Measurements from ENCODE around the gene UPK3BL2.
"Not testable (repeated sequence)": the region's sequence is repeated elsewhere in the genome, so short reads cannot be mapped to it uniquely, and the experiment has no call there.

UPK3BL2 gene

GRCh38 chr7:102494026-102494425, 49.5 kb downstream of the UPK3BL2 start:
- not testable (repeated sequence) for DNase-seq (ENCODE audit: low read depth)

DNA sequence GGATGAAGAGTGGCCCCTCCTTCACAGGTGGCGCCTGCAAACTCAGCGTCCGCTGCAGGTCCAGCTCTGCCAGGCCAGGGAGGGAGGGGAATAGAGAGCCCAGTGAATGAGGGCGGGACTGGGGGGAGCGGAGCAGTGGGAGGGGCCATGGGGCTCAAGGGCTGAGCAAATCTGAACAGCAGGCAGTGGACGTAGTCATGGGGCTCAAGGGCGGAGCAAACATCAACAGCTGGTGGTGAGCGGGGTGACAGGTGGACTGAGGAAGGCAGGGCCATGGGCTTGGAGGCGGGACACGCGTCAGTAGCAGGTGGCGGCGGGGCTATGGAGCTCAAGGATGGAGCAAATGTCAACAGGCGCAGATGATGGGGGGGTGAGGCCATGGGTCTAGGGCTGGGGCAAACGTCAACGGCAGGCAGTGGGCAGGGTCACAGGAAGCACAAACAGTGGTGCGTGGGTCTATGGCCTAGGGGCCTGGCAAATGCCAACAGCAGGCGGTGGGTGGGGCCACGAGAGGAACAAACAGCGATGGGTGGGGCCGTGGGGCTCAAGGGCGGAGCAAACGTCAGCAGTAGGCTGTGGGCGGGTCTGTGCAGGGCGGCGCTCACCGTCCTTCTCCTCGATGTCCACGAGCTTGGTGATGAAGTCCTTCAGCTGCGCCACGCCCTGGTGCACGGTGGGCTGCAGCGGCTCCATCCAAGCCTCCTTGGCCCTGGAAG, 50.1 kb downstream of the UPK3BL2 start:
- DNase-seq (ENCODE audit: low read depth): not testable (repeated sequence)

- peak; percentile 71 for DNase-seq (ENCODE audit: low read depth)
Measured at GRCh38 chr7:102490529-102491075, 52.9 kb downstream of the UPK3BL2 start.

Data from activated T-cell treated with anti-CD3 and anti-CD28 coated beads for 48 hours (primary cell).